ENCODE results near the gene ZNF487. TPM values are rescaled to one million over a fixed set of nuclear protein-coding genes. Genes with fewer than 3 reads are reported as not detected.

The ZNF487 gene
- total RNA-seq, 1 donor from 2014 or later, result 3.9 TPM

DNA sequence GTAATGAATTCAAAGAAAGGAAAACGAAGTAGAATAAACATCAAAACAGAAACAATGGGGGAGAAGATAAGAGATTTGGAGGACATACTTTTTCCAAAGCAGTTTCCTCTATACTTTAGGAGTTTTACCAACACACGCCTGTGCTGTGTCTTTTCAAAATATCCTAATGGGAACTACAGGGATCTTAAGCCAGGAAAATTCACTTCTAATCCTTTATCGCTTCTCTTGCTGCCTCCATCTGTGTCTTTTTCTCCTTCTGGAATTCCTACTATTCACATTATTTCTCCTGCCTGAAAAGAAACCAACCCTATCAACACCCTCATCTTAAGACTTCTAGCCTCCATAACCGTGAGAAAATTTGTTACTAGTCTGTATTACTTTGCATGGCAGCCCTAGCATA, 34.7 kb upstream of the ZNF487 start:
- H3K36me3 ChIP-seq, result peaks cover 0 to 8% of the 10 kb centered on the region in 2 donors
- TF ChIP-seq, protein P1, sequence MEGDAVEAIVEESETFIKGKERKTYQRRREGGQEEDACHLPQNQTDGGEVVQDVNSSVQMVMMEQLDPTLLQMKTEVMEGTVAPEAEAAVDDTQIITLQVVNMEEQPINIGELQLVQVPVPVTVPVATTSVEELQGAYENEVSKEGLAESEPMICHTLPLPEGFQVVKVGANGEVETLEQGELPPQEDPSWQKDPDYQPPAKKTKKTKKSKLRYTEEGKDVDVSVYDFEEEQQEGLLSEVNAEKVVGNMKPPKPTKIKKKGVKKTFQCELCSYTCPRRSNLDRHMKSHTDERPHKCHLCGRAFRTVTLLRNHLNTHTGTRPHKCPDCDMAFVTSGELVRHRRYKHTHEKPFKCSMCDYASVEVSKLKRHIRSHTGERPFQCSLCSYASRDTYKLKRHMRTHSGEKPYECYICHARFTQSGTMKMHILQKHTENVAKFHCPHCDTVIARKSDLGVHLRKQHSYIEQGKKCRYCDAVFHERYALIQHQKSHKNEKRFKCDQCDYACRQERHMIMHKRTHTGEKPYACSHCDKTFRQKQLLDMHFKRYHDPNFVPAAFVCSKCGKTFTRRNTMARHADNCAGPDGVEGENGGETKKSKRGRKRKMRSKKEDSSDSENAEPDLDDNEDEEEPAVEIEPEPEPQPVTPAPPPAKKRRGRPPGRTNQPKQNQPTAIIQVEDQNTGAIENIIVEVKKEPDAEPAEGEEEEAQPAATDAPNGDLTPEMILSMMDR (IDR thresholded peaks at IDR 0.05), result no peak
- H3K4me3 ChIP-seq, result no peak overlapping the region
- H3K27me3 ChIP-seq, result no peaks in the 10 kb centered on the region
- DNase-seq (ENCODE audit: low spot score in 2 of 2), result no peak
- H3K9me3 ChIP-seq, result no peaks in the 10 kb centered on the region
- H3K27ac ChIP-seq, result no peak overlapping the region
- intact Hi-C loops (cut with DNase I), result no loop called here
- H3K4me1 ChIP-seq, result peaks cover 10 to 52% of the 10 kb centered on the region in 2 donors

- H3K27me3 ChIP-seq, result no peaks in the 10 kb centered on the region
- no peak overlapping the region for H3K27ac ChIP-seq
- intact Hi-C loops (cut with DNase I), result no loop called here
- H3K4me1 ChIP-seq, result peaks cover 7 to 45% of the 10 kb centered on the region in 2 donors
- TF ChIP-seq, protein P1 (IDR thresholded peaks at IDR 0.05), result no peak
- no peak overlapping the region for H3K4me3 ChIP-seq
- peaks cover 0 to 8% of the 10 kb centered on the region in 2 donors for H3K36me3 ChIP-seq
- H3K9me3 ChIP-seq, result no peaks in the 10 kb centered on the region
- DNase-seq (ENCODE audit: low spot score in 2 of 2), result no peak
Observed at GRCh38 chr10:43402880-43403452, 33.9 kb upstream of the ZNF487 start.

- intact Hi-C loops (cut with DNase I), result no loop called here
- H3K27me3 ChIP-seq, result no peaks in the 10 kb centered on the region
- H3K27ac ChIP-seq, result no peak overlapping the region
- H3K36me3 ChIP-seq, result peaks cover 0 to 8% of the 10 kb centered on the region in 2 donors
- DNase-seq (ENCODE audit: low spot score in 2 of 2), result no peak
- H3K4me3 ChIP-seq, result no peak overlapping the region
- H3K4me1 ChIP-seq, result peaks cover 3 to 36% of the 10 kb centered on the region in 2 donors
- TF ChIP-seq, protein P1 (IDR thresholded peaks at IDR 0.05), result no peak
- no peaks in the 10 kb centered on the region for H3K9me3 ChIP-seq
Observed at GRCh38 chr10:43403911-43404703, 32.8 kb upstream of the ZNF487 start.

DNA sequence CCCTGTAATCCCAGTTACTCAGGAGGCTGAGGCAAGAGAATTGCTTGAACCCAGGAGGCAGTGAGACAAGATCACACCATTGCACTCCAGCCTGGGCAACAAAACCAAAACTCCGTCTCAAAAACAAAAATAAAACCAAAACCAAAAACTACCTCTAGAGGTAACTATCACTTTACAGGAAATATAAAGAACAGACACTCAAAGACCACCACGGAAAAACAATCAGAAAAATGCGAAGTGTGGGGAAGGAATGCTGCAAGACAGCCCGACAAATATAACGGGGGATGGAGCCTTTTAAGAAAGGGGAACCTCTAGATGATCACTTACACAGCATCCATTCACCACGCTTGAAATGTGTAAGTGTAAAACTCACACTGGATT, 32.2 kb upstream of the ZNF487 start:
- DNase-seq (ENCODE audit: low spot score in 2 of 2), result no peak
- intact Hi-C loops (cut with DNase I), result loop anchor here (5.0 kb wide), 1 partner anchor 1163 kb away; no protein-coding TSS in a partner anchor
- Histone ChIP-seq H3K36me3 (peaks cover 0 to 8% of the 10 kb centered on the region in 2 donors), H3K4me1 (peaks cover 3 to 33% of the 10 kb centered on the region in 2 donors), H3K27me3 (no peaks in the 10 kb centered on the region), H3K27ac (peak overlapping the region in 1 of 2 donors; percentile 100), H3K4me3 (no peak overlapping the region), H3K9me3 (no peaks in the 10 kb centered on the region)
- TF ChIP-seq, protein P1 (IDR thresholded peaks at IDR 0.05), result no peak

GRCh38 chr10:43407148-43407575, 29.7 kb upstream of the ZNF487 start:
- peak overlapping the region; percentile 81 to 85 for H3K4me3 ChIP-seq
- intact Hi-C loops (cut with DNase I), result loop anchor here (1.0 to 5.0 kb wide), 3 partner anchors 11 to 1160 kb away; no protein-coding TSS in a partner anchor
- TF ChIP-seq, protein P1 (IDR thresholded peaks at IDR 0.05), result no peak
- peak overlapping the region; percentile 100 for H3K27ac ChIP-seq
- H3K9me3 ChIP-seq, result no peaks in the 10 kb centered on the region
- peak in 1 of 2 donors; percentile 78 for DNase-seq (ENCODE audit: low spot score in 2 of 2)
- peaks cover 0 to 8% of the 10 kb centered on the region in 2 donors for H3K36me3 ChIP-seq
- peaks cover 6 to 32% of the 10 kb centered on the region in 2 donors for H3K4me1 ChIP-seq
- no peaks in the 10 kb centered on the region for H3K27me3 ChIP-seq

All from ascending aorta (tissue), 2 donors.